ENCODE data around the gene AKR7A3.

DNA sequence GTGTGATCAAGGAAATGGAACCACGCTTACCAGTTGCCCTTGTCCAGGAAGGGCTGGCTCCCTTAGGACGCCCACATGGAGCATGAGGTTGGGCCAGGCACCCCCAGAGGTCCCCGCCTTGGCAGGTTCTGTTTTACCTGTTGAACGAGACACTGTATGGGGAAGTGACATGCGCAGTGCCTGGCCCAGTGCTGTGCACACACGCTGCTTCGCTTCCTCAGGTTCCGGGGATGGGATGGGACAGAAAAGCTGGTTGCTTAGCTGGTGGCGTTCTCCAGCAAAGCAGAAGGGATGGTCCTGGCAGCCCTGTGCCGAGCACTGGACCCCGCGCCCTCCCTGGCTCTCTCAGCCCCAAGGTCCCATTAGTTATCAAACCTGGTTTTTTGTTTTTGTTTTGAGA lies 44.3 kb upstream of the AKR7A3 start:
- TF ChIP-seq YY1 (IDR thresholded peaks at IDR 0.05; ENCODE audit: insufficient read depth, insufficient read length) (no peak), SUZ12 (IDR thresholded peaks at IDR 0.05; ENCODE audit: extremely low read depth, insufficient read depth, insufficient read length) (no peak), ZNF274 (IDR thresholded peaks at IDR 0.05; ENCODE audit: low read depth, low read length) (no peak)
